ENCODE data around the gene SEPTIN6.

- TF ChIP-seq YY1 (IDR thresholded peaks at IDR 0.05) (no peak), CTCF (IDR thresholded peaks at IDR 0.05; ENCODE audit: low read depth, low read length, missing input control) (no peak), HNF4G (IDR thresholded peaks at IDR 0.05) (no peak)
Observed at GRCh38 chrX:119667111-119667878, 25.7 kb downstream of the SEPTIN6 start.

Data from liver (tissue), 3 donors.